Transverse colon (tissue), 4 donors: ENCODE results near the gene SRP9.
A peak's percentile ranks its signal among the peaks of the same experiment; 100 is the strongest.

Experiments used
- CTCF ChIP-seq, 5 experiments: fragments of 200-600 bp in 3 of 5; fragments of 450-650 bp in 2 of 5; sonication (generic) in 3 of 5; IDR thresholded peaks; 1 replicate in 2 of 5; 2 replicates in 3 of 5; pipeline ENCODE4 v1.5.1; 2016 to 2017; ENCODE audit warnings: antibody characterized with exemption in 5 of 5, inconsistent platforms in 3 of 5, mild to moderate bottlenecking in 2 of 5, moderate library complexity in 1 of 5
- POLR2A ChIP-seq: fragments of 450-650 bp; IDR thresholded peaks from one replicate; pipeline ENCODE4 v1.6.1; 2016; ENCODE audit warnings: antibody characterized with exemption, mild to moderate bottlenecking, moderate library complexity
- POLR2AphosphoS5 ChIP-seq, 3 donors: sonication (generic); formaldehyde crosslinking; IDR thresholded peaks; one replicate each; pipeline ENCODE4 v1.6.1; 2016; ENCODE audit warnings: antibody characterized with exemption in 3 of 3

GRCh38 chr1:225735252-225736149 lies 42.1 kb upstream of the SRP9 start:
- TF ChIP-seq POLR2A (no peak), CTCF (IDR thresholded peaks at IDR 0.05) (no peak), POLR2AphosphoS5 (IDR thresholded peaks at IDR 0.05) (peak in 2 of 3 donors; percentile 42 to 45)
